Measurements from ENCODE around the gene PLCH1.

- TF ChIP-seq CTCF (IDR thresholded peaks at IDR 0.05) = no peak
- TF ChIP-seq ZFX (IDR thresholded peaks at IDR 0.05; ENCODE audit: borderline replicate concordance) = no peak
Observed at GRCh38 chr3:155704061-155704460, 40.8 kb downstream of the PLCH1 start.

Measured in 22Rv1 (cell line).